Subcutaneous abdominal adipose tissue (tissue), 5 donors: ENCODE measurements around the gene PCDH9.

Experiments used
- H3K27ac ChIP-seq: one replicate; pipeline ENCODE4 v1.7.0; 2013; ENCODE audit warnings: low read depth, mild to moderate bottlenecking, inconsistent platforms, low read length, moderate library complexity
- H3K27me3 ChIP-seq, 5 donors: one replicate each; pipeline ENCODE4 v1.7.0; 2013; ENCODE audit warnings: low read length in 5 of 5, inconsistent platforms in 1 of 5; ENCODE audit not compliant: control insufficient read depth in 5 of 5, insufficient read depth in 4 of 5
- H3K36me3 ChIP-seq, 5 donors: one replicate each; pipeline ENCODE4 v1.7.0; 2013; ENCODE audit warnings: low read length in 5 of 5; ENCODE audit not compliant: control insufficient read depth in 5 of 5, insufficient read depth in 5 of 5
- H3K4me1 ChIP-seq, 5 donors: one replicate each; pipeline ENCODE4 v1.7.0; 2013; ENCODE audit warnings: low read length in 5 of 5, mild to moderate bottlenecking in 3 of 5, moderate library complexity in 1 of 5; ENCODE audit not compliant: control insufficient read depth in 5 of 5, insufficient read depth in 5 of 5
- H3K4me3 ChIP-seq, 5 donors: one replicate each; pipeline ENCODE4 v1.7.0; 2013; ENCODE audit warnings: low read length in 5 of 5, low read depth in 1 of 5
- H3K9ac ChIP-seq, 5 donors: one replicate each; pipeline ENCODE4 v1.7.0; 2013; ENCODE audit warnings: low read length in 5 of 5, mild to moderate bottlenecking in 4 of 5, moderate library complexity in 3 of 5
- H3K9me3 ChIP-seq, 5 donors: one replicate each; pipeline ENCODE4 v1.7.0; 2013; ENCODE audit warnings: low read length in 5 of 5; ENCODE audit not compliant: control insufficient read depth in 5 of 5
- donor health status: healthy.
- donor health status: healthy.
- donor health status: healthy.
- donor health status: healthy.
- donor health status: healthy.

The PCDH9 gene

GRCh38 chr13:66581675-66582074 is 648.5 kb downstream of the PCDH9 start:
- no peak overlapping the region for H3K27ac ChIP-seq
- no peaks in the 10 kb centered on the region for H3K36me3 ChIP-seq
- peaks cover 0 to 3% (median 0%) of the 10 kb centered on the region in 5 donors for H3K4me1 ChIP-seq
- H3K9ac ChIP-seq: no peak overlapping the region
- no peaks in the 10 kb centered on the region for H3K9me3 ChIP-seq
- H3K27me3 ChIP-seq: no peaks in the 10 kb centered on the region
- no peak overlapping the region for H3K4me3 ChIP-seq

GRCh38 chr13:66578305-66578704 is 651.8 kb downstream of the PCDH9 start:
- Histone ChIP-seq H3K36me3 (no peaks in the 10 kb centered on the region), H3K9me3 (no peaks in the 10 kb centered on the region), H3K27me3 (no peaks in the 10 kb centered on the region), H3K9ac (no peak overlapping the region), H3K4me3 (no peak overlapping the region), H3K27ac (no peak overlapping the region), H3K4me1 (no peaks in the 10 kb centered on the region)

GRCh38 chr13:66577358-66577757 is 652.8 kb downstream of the PCDH9 start:
- no peaks in the 10 kb centered on the region for H3K9me3 ChIP-seq
- H3K27ac ChIP-seq: no peak overlapping the region
- no peaks in the 10 kb centered on the region for H3K4me1 ChIP-seq
- H3K27me3 ChIP-seq: no peaks in the 10 kb centered on the region
- H3K9ac ChIP-seq: no peak overlapping the region
- H3K4me3 ChIP-seq: no peak overlapping the region
- no peaks in the 10 kb centered on the region for H3K36me3 ChIP-seq

- Histone ChIP-seq H3K4me3 (no peak overlapping the region), H3K27ac (no peak overlapping the region), H3K9me3 (no peaks in the 10 kb centered on the region), H3K4me1 (no peaks in the 10 kb centered on the region), H3K27me3 (no peaks in the 10 kb centered on the region), H3K9ac (no peak overlapping the region), H3K36me3 (no peaks in the 10 kb centered on the region)
Observed at GRCh38 chr13:66576381-66576780, 653.8 kb downstream of the PCDH9 start.

- Histone ChIP-seq H3K4me1 (no peaks in the 10 kb centered on the region), H3K36me3 (no peaks in the 10 kb centered on the region), H3K27ac (no peak overlapping the region), H3K4me3 (no peak overlapping the region), H3K9me3 (no peaks in the 10 kb centered on the region), H3K27me3 (no peaks in the 10 kb centered on the region), H3K9ac (no peak overlapping the region)
Observed at GRCh38 chr13:66574606-66575005, 655.5 kb downstream of the PCDH9 start.

GRCh38 chr13:66567899-66568612 is 662.1 kb downstream of the PCDH9 start:
- H3K9me3 ChIP-seq: no peaks in the 10 kb centered on the region
- H3K9ac ChIP-seq: no peak overlapping the region
- H3K36me3 ChIP-seq: no peaks in the 10 kb centered on the region
- H3K4me1 ChIP-seq: no peaks in the 10 kb centered on the region
- H3K27ac ChIP-seq: no peak overlapping the region
- no peak overlapping the region for H3K4me3 ChIP-seq
- H3K27me3 ChIP-seq: no peaks in the 10 kb centered on the region

GRCh38 chr13:66565279-66565678 is 664.9 kb downstream of the PCDH9 start:
- Histone ChIP-seq H3K9me3 (no peaks in the 10 kb centered on the region), H3K27me3 (no peaks in the 10 kb centered on the region), H3K27ac (no peak overlapping the region), H3K9ac (no peak overlapping the region), H3K4me3 (no peak overlapping the region), H3K36me3 (no peaks in the 10 kb centered on the region), H3K4me1 (no peaks in the 10 kb centered on the region)

GRCh38 chr13:66563076-66563475 is 667.1 kb downstream of the PCDH9 start:
- H3K4me3 ChIP-seq: no peak overlapping the region
- H3K36me3 ChIP-seq: no peaks in the 10 kb centered on the region
- no peaks in the 10 kb centered on the region for H3K27me3 ChIP-seq
- H3K27ac ChIP-seq: no peak overlapping the region
- no peak overlapping the region for H3K9ac ChIP-seq
- H3K4me1 ChIP-seq: peaks cover 0 to 5% (median 0%) of the 10 kb centered on the region in 5 donors
- H3K9me3 ChIP-seq: no peaks in the 10 kb centered on the region

- no peaks in the 10 kb centered on the region for H3K9me3 ChIP-seq
- no peak overlapping the region for H3K9ac ChIP-seq
- no peak overlapping the region for H3K27ac ChIP-seq
- H3K4me3 ChIP-seq: no peak overlapping the region
- peaks cover 0 to 5% (median 0%) of the 10 kb centered on the region in 5 donors for H3K4me1 ChIP-seq
- no peaks in the 10 kb centered on the region for H3K36me3 ChIP-seq
- H3K27me3 ChIP-seq: no peaks in the 10 kb centered on the region
Observed at GRCh38 chr13:66562054-66562453, 668.1 kb downstream of the PCDH9 start.

- Histone ChIP-seq H3K27me3 (no peaks in the 10 kb centered on the region), H3K9me3 (no peaks in the 10 kb centered on the region), H3K4me3 (no peak overlapping the region)
Observed at GRCh38 chr13:66560991-66561390, 669.1 kb downstream of the PCDH9 start.

More at GRCh38 chr13:66560991-66561390, 669.1 kb downstream of the PCDH9 start:
- Histone ChIP-seq H3K36me3 (no peaks in the 10 kb centered on the region), H3K4me1 (peaks cover 0 to 5% (median 0%) of the 10 kb centered on the region in 5 donors), H3K9ac (no peak overlapping the region), H3K27ac (no peak overlapping the region)
